Epithelial cell of proximal tubule (primary cell): Measurements from ENCODE around the gene TBC1D1. TPM values are rescaled to one million over a fixed set of nuclear protein-coding genes. Genes with fewer than 3 reads are reported as not detected.

Source experiments
- DNase-seq: peaks from one replicate; pipeline ENCODE4 v3.0.0-alpha.2; 2011; ENCODE audit warnings: low read depth
- H3K4me3 ChIP-seq: 2 replicates; pipeline ENCODE4 v1.5.1; 2011; ENCODE audit warnings: low read depth, mild to moderate bottlenecking, low read length
- CTCF ChIP-seq: conservative IDR thresholded peaks from 2 replicates; pipeline ENCODE4 v1.5.1; 2012; ENCODE audit warnings: low read depth, mild to moderate bottlenecking, low read length
- total RNA-seq: library from RNA; depleted of rRNA; stranded (reverse); fragments of >200 nt; gene quantifications from 2 replicates; pipeline ENCODE4 v1.2.3, GENCODE V29; 2015

TBC1D1 gene
- total RNA-seq, 1 donor from 2014 or later: 157 TPM

DNA sequence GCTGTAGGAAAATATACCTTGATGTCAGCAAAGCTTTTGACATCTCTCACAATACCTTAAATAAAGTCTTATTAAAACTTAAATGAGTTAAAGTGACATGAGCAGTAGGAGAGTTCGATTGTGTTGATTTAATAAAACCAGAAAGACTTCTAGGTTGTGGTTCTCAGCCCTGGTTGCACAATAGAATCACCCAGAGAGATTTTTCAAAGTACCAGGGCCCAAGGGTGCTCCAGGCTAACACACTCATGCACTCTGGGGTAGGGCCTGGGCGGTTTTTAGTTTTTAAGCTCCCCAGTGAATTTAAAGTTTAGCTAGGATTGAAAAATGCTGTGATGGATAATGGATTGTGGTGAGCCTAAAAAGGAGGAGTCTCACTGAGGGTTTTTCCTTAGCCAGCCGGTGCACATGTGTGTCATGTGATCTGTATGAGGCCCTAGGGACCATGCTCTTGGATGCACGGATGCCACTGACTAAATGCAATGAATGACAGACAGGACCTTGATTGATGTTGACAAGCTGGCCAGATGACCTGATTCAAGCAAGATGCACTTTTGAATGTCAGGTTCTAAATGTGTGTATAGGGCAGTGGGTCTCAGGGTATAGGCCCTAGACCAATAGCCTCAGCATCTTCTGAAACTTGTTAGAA lies 254.3 kb downstream of the TBC1D1 start:
- TF ChIP-seq CTCF: no peak
- DNase-seq: no peak
- H3K4me3 ChIP-seq: no peak overlapping the region

- no peak for DNase-seq
- no peak overlapping the region for H3K4me3 ChIP-seq
- TF ChIP-seq CTCF: no peak
Measured at GRCh38 chr4:38145741-38146140, 254.9 kb downstream of the TBC1D1 start.

GRCh38 chr4:38146383-38146782 lies 255.5 kb downstream of the TBC1D1 start:
- H3K4me3 ChIP-seq: no peak overlapping the region
- TF ChIP-seq CTCF: no peak
- no peak for DNase-seq

DNA sequence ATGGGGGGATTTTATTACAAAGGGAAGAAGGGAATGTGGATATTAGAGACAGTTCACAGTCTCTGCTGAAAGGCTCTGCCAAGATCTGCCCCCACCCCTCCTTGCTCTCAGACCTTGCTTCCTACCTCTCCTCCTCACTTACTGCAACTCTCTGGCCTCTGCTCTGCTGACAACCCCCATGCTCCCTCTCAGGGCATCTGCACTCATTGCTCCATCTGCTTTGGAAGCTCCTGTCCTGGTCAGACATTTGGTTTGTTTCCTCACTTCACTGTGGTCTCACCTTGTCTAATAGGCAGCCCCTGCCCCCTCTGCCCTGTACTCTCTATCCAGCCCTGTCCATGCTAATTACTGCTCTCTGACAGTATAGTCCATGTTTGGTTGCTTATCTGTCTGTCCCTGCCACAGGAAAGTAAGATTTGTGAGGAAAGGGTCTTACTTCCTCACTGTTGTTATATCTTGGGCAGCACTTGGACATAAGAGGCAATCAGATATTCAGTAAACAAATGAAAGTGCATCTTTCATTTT lies 258.6 kb downstream of the TBC1D1 start:
- no peak for DNase-seq
- no peak for TF ChIP-seq CTCF
- no peak overlapping the region for H3K4me3 ChIP-seq

DNA sequence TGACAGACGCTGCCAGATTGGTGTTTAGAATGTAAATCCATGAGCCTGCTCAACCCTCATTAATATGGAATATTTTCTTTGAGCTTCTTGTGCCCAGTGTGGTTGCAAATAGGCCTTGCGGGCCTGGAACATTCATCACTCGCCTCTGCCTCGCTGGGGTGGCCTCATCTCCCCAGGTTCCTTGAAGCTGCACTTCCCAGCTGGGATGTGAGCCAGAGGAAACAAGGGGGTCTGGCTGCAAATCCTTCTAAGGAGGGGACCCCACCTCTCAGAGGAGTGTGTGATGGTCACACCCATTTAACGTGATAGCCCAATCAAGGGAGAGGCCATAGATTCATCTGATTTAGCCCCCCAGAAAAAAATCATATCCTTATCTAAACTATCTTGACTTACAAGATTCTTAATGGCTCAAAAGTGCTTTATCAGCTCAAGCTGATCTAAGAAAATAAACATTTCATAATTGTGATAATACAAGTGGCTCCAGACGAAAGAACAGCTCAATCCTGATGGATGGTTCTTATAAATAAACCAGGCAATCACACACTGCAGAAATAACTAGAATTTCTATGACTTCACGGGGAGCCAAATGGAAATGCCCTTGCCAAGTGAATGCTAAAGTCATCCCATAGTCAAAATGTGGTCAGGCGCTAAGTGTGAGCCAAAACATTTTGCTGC lies 259.2 kb downstream of the TBC1D1 start:
- TF ChIP-seq CTCF: no peak
- DNase-seq: no peak
- H3K4me3 ChIP-seq: no peak overlapping the region

DNA sequence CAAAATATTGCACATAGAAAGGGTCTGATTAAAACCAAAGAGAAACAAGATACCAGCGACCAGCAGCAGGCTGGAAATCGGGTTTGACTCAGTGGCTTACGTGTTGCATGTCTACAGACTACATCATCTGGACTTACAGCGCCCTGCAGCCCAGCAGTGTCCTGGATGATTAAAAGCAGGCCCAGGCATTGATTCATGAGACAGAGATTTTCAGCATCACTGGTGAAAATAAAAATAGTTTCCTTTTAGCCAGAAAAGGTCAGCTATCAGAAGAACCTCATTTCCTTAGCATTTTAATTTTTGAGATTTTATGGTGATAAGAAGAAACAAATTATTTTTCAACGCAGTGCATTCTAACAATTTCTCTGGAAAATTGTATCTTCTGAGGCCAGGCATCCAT lies 259.9 kb downstream of the TBC1D1 start:
- no peak overlapping the region for H3K4me3 ChIP-seq
- no peak for TF ChIP-seq CTCF
- no peak for DNase-seq
